Measurements from ENCODE around the gene PRDM15.

- no peak for TF ChIP-seq EZH2 (optimal IDR thresholded peaks at IDR 0.05; ENCODE audit: low read depth, low read length)
- no peak for TF ChIP-seq CTCF (IDR thresholded peaks at IDR 0.05; ENCODE audit: low read length)
These were observed 28.5 kb upstream of the PRDM15 start for GRCh38 chr21:41907496-41908258.
